GM18873 (cell line): ENCODE data around the gene ALOX12.

ENCODE experiments used
- ATAC-seq: cut with Tn5 transposase; IDR thresholded peaks from one replicate; pipeline ENCODE4 v1.9.1; 2021; ENCODE audit warnings: mild to moderate bottlenecking, moderate library complexity, moderate number of reproducible peaks; ENCODE audit not compliant: unreplicated experiment, low FRiP score

Gene ALOX12

GRCh38 chr17:7020894-7021664, 25.2 kb downstream of the ALOX12 start:
- no peak for ATAC-seq

- ATAC-seq, result no peak
Observed at GRCh38 chr17:7021993-7022778, 26.3 kb downstream of the ALOX12 start.

GRCh38 chr17:7022781-7023571, 27.1 kb downstream of the ALOX12 start, which contains the start of gene BCL6B:
TSS of gene BCL6B (plus strand) at chr17:7023050. CDS start at chr17:7023672, 622 bp downstream.
- no peak for ATAC-seq

- ATAC-seq, result no peak
Observed at GRCh38 chr17:7023576-7024401, 27.9 kb downstream of the ALOX12 start.

- ATAC-seq, result no peak
Observed at GRCh38 chr17:7024402-7024785, 28.5 kb downstream of the ALOX12 start.

- no peak for ATAC-seq
Observed at GRCh38 chr17:7025245-7025644, 29.4 kb downstream of the ALOX12 start.

- ATAC-seq, result no peak
Observed at GRCh38 chr17:7026471-7027115, 30.7 kb downstream of the ALOX12 start.

GRCh38 chr17:7027335-7027734, 31.5 kb downstream of the ALOX12 start:
- ATAC-seq, result no peak

- no peak for ATAC-seq
Observed at GRCh38 chr17:7029096-7029495, 33.2 kb downstream of the ALOX12 start.

GRCh38 chr17:7029659-7030058, 33.8 kb downstream of the ALOX12 start:
- no peak for ATAC-seq

GRCh38 chr17:7034955-7035590, 39.2 kb downstream of the ALOX12 start:
- ATAC-seq, result no peak

- peak; percentile 92 for ATAC-seq
Observed at GRCh38 chr17:7035591-7036368, 39.9 kb downstream of the ALOX12 start, which contains the start of gene SLC16A13. TSS of gene SLC16A13 (plus strand) at chr17:7036015. CDS start at chr17:7036383, 368 bp downstream.

- no peak for ATAC-seq
Observed at GRCh38 chr17:7038025-7038862, 42.4 kb downstream of the ALOX12 start.

GRCh38 chr17:7039832-7040231, 44.0 kb downstream of the ALOX12 start:
- no peak for ATAC-seq

- no peak for ATAC-seq
Observed at GRCh38 chr17:7041607-7042500, 46.0 kb downstream of the ALOX12 start.

- ATAC-seq, result no peak
Observed at GRCh38 chr17:7042501-7043181, 46.8 kb downstream of the ALOX12 start.
